WTC11 (cell line): ENCODE measurements around the gene GASK1A. TPM values are rescaled to one million over a fixed set of nuclear protein-coding genes. Genes with fewer than 3 reads are reported as not detected.
A peak's percentile ranks its signal among the peaks of the same experiment; 100 is the strongest.

Experiments used
- ATAC-seq: fragments of 200-7000 bp; cut with Tn5 transposase; 2 replicates; pipeline ENCODE4 v1.10.0; 2021; ENCODE audit warnings: mild to moderate bottlenecking, moderate library complexity
- CTCF ChIA-PET: fragments of 300-600 bp; sonication (Branson Sonifier 250); formaldehyde crosslinking; loops from one replicate; lab custom pipeline; 2021; ENCODE audit warnings: antibody characterized with exemption; lab: Charles Lee
- POLR2A ChIA-PET: fragments of 350-600 bp; sonication (Branson Sonifier 250); formaldehyde crosslinking; loops from one replicate; lab custom pipeline; 2021; ENCODE audit warnings: antibody characterized with exemption; lab: Charles Lee
- DNase-seq: peaks from one replicate; pipeline ENCODE4 v3.0.0; 2021; ENCODE audit warnings: low spot score
- H3K27ac Mint-ChIP-seq: 2 replicates; pipeline ENCODE4 v1.8.0; 2021; ENCODE audit warnings: mixed read lengths
- H3K27me3 Mint-ChIP-seq: 2 replicates; pipeline ENCODE4 v1.8.0; 2021; ENCODE audit warnings: low read depth, mild to moderate bottlenecking, moderate library complexity, mixed read lengths
- H3K36me3 Mint-ChIP-seq: 2 replicates; pipeline ENCODE4 v1.8.0; 2021; ENCODE audit warnings: mixed read lengths
- H3K4me1 Mint-ChIP-seq: 2 replicates; pipeline ENCODE4 v1.8.0; 2022; ENCODE audit warnings: mixed read lengths
- H3K4me3 Mint-ChIP-seq: 2 replicates; pipeline ENCODE4 v1.8.0; 2021; ENCODE audit warnings: mild to moderate bottlenecking, moderate library complexity, mixed read lengths
- H3K9me3 Mint-ChIP-seq: 2 replicates; pipeline ENCODE4 v1.8.0; 2021; ENCODE audit warnings: mixed read lengths
- ELF4 ChIP-seq: sonication (generic); formaldehyde crosslinking; IDR thresholded peaks from 2 replicates; pipeline ENCODE4 v1.8.1; 2022; ENCODE audit warnings: low read depth, mild to moderate bottlenecking, moderate library complexity, missing genetic modification reagents
- EMX1 ChIP-seq: fragments of 250-450 bp; sonication (Bioruptor Pico); IDR thresholded peaks from 2 replicates; pipeline ENCODE4 v1.8.0; 2021; ENCODE audit warnings: mild to moderate bottlenecking
- ETV6 ChIP-seq: sonication (generic); formaldehyde crosslinking; IDR thresholded peaks from 2 replicates; pipeline ENCODE4 v1.8.1; 2022; ENCODE audit warnings: mild to moderate bottlenecking, missing genetic modification reagents
- GABPB1 ChIP-seq: sonication (generic); formaldehyde crosslinking; IDR thresholded peaks from 2 replicates; pipeline ENCODE4 v1.8.1; 2023; ENCODE audit warnings: mild to moderate bottlenecking, missing genetic modification reagents
- GRHL2 ChIP-seq: fragments of 250-450 bp; sonication (Bioruptor Pico); IDR thresholded peaks from 2 replicates; pipeline ENCODE4 v1.8.0; 2022; ENCODE audit warnings: mild to moderate bottlenecking, moderate library complexity; ENCODE audit not compliant: insufficient replicate concordance, severe bottlenecking
- GTF2I ChIP-seq: fragments of 250-450 bp; sonication (Bioruptor Pico); conservative IDR thresholded peaks from 2 replicates; pipeline ENCODE4 v1.4.0; 2021; ENCODE audit warnings: mild to moderate bottlenecking
- JUN ChIP-seq: sonication (generic); formaldehyde crosslinking; IDR thresholded peaks from 2 replicates; pipeline ENCODE4 v1.8.0; 2023; ENCODE audit warnings: mild to moderate bottlenecking, missing genetic modification reagents
- RELA ChIP-seq: sonication (generic); formaldehyde crosslinking; IDR thresholded peaks from 2 replicates; pipeline ENCODE4 v1.8.1; 2022; ENCODE audit warnings: missing genetic modification reagents, mild to moderate bottlenecking, borderline replicate concordance
- RORB ChIP-seq: fragments of 250-450 bp; sonication (Bioruptor Pico); IDR thresholded peaks from 2 replicates; pipeline ENCODE4 v1.9.0; 2021; ENCODE audit warnings: mild to moderate bottlenecking
- SP1 ChIP-seq: sonication (generic); formaldehyde crosslinking; conservative IDR thresholded peaks from 2 replicates; pipeline ENCODE4 v1.8.1; 2022; ENCODE audit warnings: missing genetic modification reagents
- TEAD1 ChIP-seq: sonication (generic); formaldehyde crosslinking; IDR thresholded peaks from 2 replicates; pipeline ENCODE4 v1.8.0; 2022; ENCODE audit warnings: mild to moderate bottlenecking, missing genetic modification reagents
- TEAD4 ChIP-seq: sonication (generic); formaldehyde crosslinking; IDR thresholded peaks from 2 replicates; pipeline ENCODE4 v1.8.0; 2022; ENCODE audit warnings: mild to moderate bottlenecking, missing genetic modification reagents
- ZNF121 ChIP-seq: sonication (generic); formaldehyde crosslinking; IDR thresholded peaks from 2 replicates; pipeline ENCODE4 v1.8.0; 2023; ENCODE audit warnings: missing genetic modification reagents
- ZNF317 ChIP-seq: sonication (generic); formaldehyde crosslinking; IDR thresholded peaks from 2 replicates; pipeline ENCODE4 v1.8.1; 2023; ENCODE audit warnings: low read depth, mild to moderate bottlenecking, moderate library complexity, missing genetic modification reagents, borderline replicate concordance
- ZNF423 ChIP-seq: fragments of 250-450 bp; sonication (Bioruptor Pico); IDR thresholded peaks from 2 replicates; pipeline ENCODE4 v2.1.2; 2022; ENCODE audit warnings: mild to moderate bottlenecking, moderate library complexity
- total RNA-seq: library from RNA; stranded (reverse); gene quantifications from 3 replicates; pipeline ENCODE4 v1.2.3, GENCODE V29; 2021
- TF ChIP-seq, protein P1 (sequence below): sonication (generic); formaldehyde crosslinking; IDR thresholded peaks from 2 replicates; pipeline ENCODE4 v1.8.0; 2023; ENCODE audit warnings: missing genetic modification reagents
- TF ChIP-seq, protein P2 (sequence below): sonication (generic); formaldehyde crosslinking; IDR thresholded peaks from 2 replicates; pipeline ENCODE4 v1.8.1; 2023; ENCODE audit warnings: mild to moderate bottlenecking, missing genetic modification reagents, moderate library complexity
- TF ChIP-seq, protein P3 (sequence below): sonication (generic); formaldehyde crosslinking; IDR thresholded peaks from 2 replicates; pipeline ENCODE4 v1.8.0; 2022; ENCODE audit warnings: mild to moderate bottlenecking, missing genetic modification reagents
- TF ChIP-seq, protein P4 (sequence below): sonication (generic); formaldehyde crosslinking; IDR thresholded peaks from 2 replicates; pipeline ENCODE4 v1.8.0; 2022; ENCODE audit warnings: mild to moderate bottlenecking, missing genetic modification reagents
- TF ChIP-seq, protein P5 (sequence below): fragments of 250-450 bp; sonication (Bioruptor Pico); IDR thresholded peaks from 2 replicates; pipeline ENCODE4 v1.9.0; 2021; ENCODE audit warnings: mild to moderate bottlenecking

GASK1A gene
- total RNA-seq, 1 experiment from 2014 or later, result 9.6 TPM

DNA sequence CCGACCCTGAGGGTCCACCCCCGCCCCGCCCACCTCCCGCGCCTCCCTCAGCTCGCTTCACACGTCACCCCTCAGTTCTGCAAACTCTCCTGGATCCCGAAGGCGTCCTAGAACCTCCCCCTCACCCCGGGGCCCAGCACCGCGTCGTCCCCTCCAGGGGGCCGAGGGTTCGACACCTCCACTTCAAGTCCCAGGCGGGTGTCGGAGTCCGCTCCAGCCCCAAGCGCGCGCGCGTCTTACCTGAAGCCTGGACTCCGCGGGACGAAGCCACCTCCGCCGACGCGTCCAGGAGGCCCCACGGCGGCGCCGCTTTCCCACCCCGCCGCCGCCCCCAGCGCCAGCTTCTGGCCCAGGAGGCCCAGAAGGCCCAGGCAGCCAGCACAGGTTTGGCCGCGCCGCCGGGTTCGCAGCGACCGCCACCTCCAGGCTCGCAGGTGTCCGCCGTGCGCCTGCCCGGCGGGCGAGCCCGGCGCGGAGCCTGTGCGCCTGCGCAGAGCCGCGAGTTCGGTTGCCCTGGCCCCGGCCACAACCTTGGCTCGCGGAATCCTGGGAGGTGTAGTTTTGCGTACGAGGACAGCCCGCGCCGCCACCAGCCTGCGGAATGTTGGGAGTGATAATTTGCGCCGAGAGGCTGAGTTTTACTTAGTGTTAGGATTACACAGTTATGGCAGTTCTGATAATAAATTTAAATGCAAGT lies 126.6 kb downstream of the GASK1A start, which contains the start of gene POMGNT2:
Gene POMGNT2 (minus strand): TSS at position 484 of the 697 bp plus-strand sequence. CDS start 24,648 bp downstream, outside the sequence.
- peak; percentile 97 for ATAC-seq
- TF ChIP-seq, protein P1, sequence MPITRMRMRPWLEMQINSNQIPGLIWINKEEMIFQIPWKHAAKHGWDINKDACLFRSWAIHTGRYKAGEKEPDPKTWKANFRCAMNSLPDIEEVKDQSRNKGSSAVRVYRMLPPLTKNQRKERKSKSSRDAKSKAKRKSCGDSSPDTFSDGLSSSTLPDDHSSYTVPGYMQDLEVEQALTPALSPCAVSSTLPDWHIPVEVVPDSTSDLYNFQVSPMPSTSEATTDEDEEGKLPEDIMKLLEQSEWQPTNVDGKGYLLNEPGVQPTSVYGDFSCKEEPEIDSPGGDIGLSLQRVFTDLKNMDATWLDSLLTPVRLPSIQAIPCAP (CRISPR knock-in tag), result 0 out of 2 replicates have a peak, but pooled peaks have one; percentile 19
- 0 out of 2 replicates have a peak, but pooled peaks have one; percentile 51 for TF ChIP-seq ETV6 (CRISPR knock-in tag)
- peak; percentile 42; the same call in 1 of the 2 replicates for TF ChIP-seq SP1 (CRISPR knock-in tag)
- no peak for TF ChIP-seq RELA (CRISPR knock-in tag)
- TF ChIP-seq, protein P2, sequence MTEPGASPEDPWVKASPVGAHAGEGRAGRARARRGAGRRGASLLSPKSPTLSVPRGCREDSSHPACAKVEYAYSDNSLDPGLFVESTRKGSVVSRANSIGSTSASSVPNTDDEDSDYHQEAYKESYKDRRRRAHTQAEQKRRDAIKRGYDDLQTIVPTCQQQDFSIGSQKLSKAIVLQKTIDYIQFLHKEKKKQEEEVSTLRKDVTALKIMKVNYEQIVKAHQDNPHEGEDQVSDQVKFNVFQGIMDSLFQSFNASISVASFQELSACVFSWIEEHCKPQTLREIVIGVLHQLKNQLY (CRISPR knock-in tag), result no peak
- peak; percentile 28; the same call in 1 of the 2 replicates for TF ChIP-seq ZNF317 (CRISPR knock-in tag)
- TF ChIP-seq, protein P3, sequence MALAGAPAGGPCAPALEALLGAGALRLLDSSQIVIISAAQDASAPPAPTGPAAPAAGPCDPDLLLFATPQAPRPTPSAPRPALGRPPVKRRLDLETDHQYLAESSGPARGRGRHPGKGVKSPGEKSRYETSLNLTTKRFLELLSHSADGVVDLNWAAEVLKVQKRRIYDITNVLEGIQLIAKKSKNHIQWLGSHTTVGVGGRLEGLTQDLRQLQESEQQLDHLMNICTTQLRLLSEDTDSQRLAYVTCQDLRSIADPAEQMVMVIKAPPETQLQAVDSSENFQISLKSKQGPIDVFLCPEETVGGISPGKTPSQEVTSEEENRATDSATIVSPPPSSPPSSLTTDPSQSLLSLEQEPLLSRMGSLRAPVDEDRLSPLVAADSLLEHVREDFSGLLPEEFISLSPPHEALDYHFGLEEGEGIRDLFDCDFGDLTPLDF (CRISPR knock-in tag), result 0 out of 2 replicates have a peak, but pooled peaks have one; percentile 52
- peak; percentile 46; the same call in 1 of the 2 replicates for TF ChIP-seq ZNF423 (CRISPR knock-in tag)
- TF ChIP-seq, protein P4, sequence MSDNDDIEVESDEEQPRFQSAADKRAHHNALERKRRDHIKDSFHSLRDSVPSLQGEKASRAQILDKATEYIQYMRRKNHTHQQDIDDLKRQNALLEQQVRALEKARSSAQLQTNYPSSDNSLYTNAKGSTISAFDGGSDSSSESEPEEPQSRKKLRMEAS (CRISPR knock-in tag), result no peak
- TF ChIP-seq TEAD1 (CRISPR knock-in tag), result peak; percentile 21; the same call in 1 of the 2 replicates
- TF ChIP-seq RORB, result no peak
- TF ChIP-seq TEAD4 (CRISPR knock-in tag), result no peak
- TF ChIP-seq, all 79 proteins: peak for 7
- CTCF ChIA-PET, result interaction anchor here (1.0 to 1.6 kb wide), 2 partner anchors 34 to 144 kb away, joined by 8 read pairs; no protein-coding TSS in a partner anchor
- H3K36me3 Mint-ChIP-seq, result no peaks in the 10 kb centered on the region
- POLR2A ChIA-PET, result interaction anchor here (0.7 kb wide), 1 partner anchor 14 kb away, joined by 3 read pairs; no protein-coding TSS in a partner anchor
- H3K27me3 Mint-ChIP-seq, result peaks cover 16% of the 10 kb centered on the region
- no peak within 1 kb of the TSS for H3K27ac Mint-ChIP-seq
- H3K4me1 Mint-ChIP-seq, result peaks cover 5% of the 10 kb centered on the region
- DNase-seq, result peak; percentile 91
- H3K4me3 Mint-ChIP-seq, result peak within 1 kb of the TSS; percentile 61
- no peaks in the 10 kb centered on the region for H3K9me3 Mint-ChIP-seq

DNA sequence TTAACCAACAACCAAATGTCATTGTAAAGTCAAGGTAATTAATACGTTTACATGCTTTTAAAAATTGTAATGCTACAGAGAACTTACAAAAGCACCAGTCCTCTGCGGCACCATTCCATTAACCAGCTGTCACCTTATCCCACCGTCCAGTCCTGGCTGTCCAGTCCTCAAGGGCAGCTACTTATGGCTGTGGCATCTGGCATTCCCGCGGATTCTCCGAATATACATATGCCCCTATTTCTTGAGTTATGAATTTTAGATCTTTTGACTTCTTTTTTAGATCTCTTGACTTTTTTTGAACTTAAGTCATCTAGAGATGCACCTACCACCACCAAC lies 127.2 kb downstream of the GASK1A start:
- Mint-ChIP-seq H3K9me3 (no peaks in the 10 kb centered on the region), H3K4me3 (peak overlapping the region; percentile 61), H3K27me3 (peaks cover 16% of the 10 kb centered on the region), H3K27ac (no peak overlapping the region), H3K36me3 (no peaks in the 10 kb centered on the region), H3K4me1 (peaks cover 5% of the 10 kb centered on the region)
- ATAC-seq (peak; percentile 16), DNase-seq (no peak)
- ChIA-PET CTCF (no interaction called here), POLR2A (interaction anchor here (0.7 kb wide), 1 partner anchor 14 kb away, joined by 3 read pairs; no protein-coding TSS in a partner anchor)
- no peak for TF ChIP-seq ZNF121 (CRISPR knock-in tag)
- TF ChIP-seq GABPB1 (CRISPR knock-in tag), result no peak
- TF ChIP-seq GRHL2 (CRISPR knock-in tag), result no peak
- no peak for TF ChIP-seq EMX1 (CRISPR knock-in tag)
- TF ChIP-seq, protein P5, sequence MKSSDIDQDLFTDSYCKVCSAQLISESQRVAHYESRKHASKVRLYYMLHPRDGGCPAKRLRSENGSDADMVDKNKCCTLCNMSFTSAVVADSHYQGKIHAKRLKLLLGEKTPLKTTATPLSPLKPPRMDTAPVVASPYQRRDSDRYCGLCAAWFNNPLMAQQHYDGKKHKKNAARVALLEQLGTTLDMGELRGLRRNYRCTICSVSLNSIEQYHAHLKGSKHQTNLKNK (CRISPR knock-in tag), result no peak
- TF ChIP-seq GTF2I, result no peak
- TF ChIP-seq JUN (CRISPR knock-in tag), result no peak
- no peak for TF ChIP-seq ELF4
- TF ChIP-seq ETV6 (CRISPR knock-in tag), result no peak

Other genes starting within 250 kb of the GASK1A start
- 0.79 TPM in 1 of 3 replicates, not detected in the others for gene CCDC13, start 206.1 kb upstream of the GASK1A start, total RNA-seq
- gene HIGD1A, start 174.8 kb upstream of the GASK1A start, total RNA-seq, result 74.6 to 80.7 TPM (median 76.2 TPM) in 3 replicates
- gene ACKR2, start 169.9 kb upstream of the GASK1A start, total RNA-seq, result 0.28 to 0.41 TPM (median 0.39 TPM) in 3 replicates
- 0.13 to 0.18 TPM (median 0.16 TPM) in 3 replicates for gene CYP8B1, start 103.4 kb upstream of the GASK1A start, total RNA-seq
- 2.7 to 3.5 TPM (median 2.9 TPM) in 3 replicates for gene ZNF662, start 73.2 kb upstream of the GASK1A start, total RNA-seq
- gene POMGNT2, start 126.8 kb downstream of the GASK1A start, total RNA-seq, result 12.5 to 17.0 TPM (median 16.4 TPM) in 3 replicates